ENCODE results near the gene DSCAML1. TPM values are rescaled to one million over a fixed set of nuclear protein-coding genes. Genes with fewer than 3 reads are reported as not detected.

The DSCAML1 gene
- total RNA-seq, 2 experiments from 2014 or later = not detected

GRCh38 chr11:117385906-117386305 lies 411.1 kb downstream of the DSCAML1 start:
- DNase-seq (ENCODE audit: low spot score) = no peak
- no peaks in the 10 kb centered on the region for H3K79me2 ChIP-seq (ENCODE audit: insufficient read depth, low read depth, low read length)
- intact Hi-C loops (cut with micrococcal nuclease; ENCODE audit: unreplicated experiment) = no loop called here
- H3K9me2 ChIP-seq (ENCODE audit: insufficient read depth, low read length) = no peaks in the 10 kb centered on the region
- no peaks in the 10 kb centered on the region for H3K9me3 ChIP-seq (ENCODE audit: low read length)
- no peaks in the 10 kb centered on the region for H3K4me1 ChIP-seq (ENCODE audit: insufficient read depth, low read length, poor library complexity, severe bottlenecking)
- H3K36me3 ChIP-seq (ENCODE audit: insufficient read depth, low read length) = peaks cover 45% of the 10 kb centered on the region
- no peak overlapping the region for H3K4me2 ChIP-seq (ENCODE audit: low read length)
- H3K4me3 ChIP-seq (ENCODE audit: low read depth, low read length, poor library complexity, severe bottlenecking) = no peak overlapping the region
- no peaks in the 10 kb centered on the region for H4K20me1 ChIP-seq (ENCODE audit: insufficient read depth, low read length)
- ChIA-PET POLR2A (no interaction called here), CTCF (ENCODE audit: unreplicated experiment) (no interaction called here)
- no peak overlapping the region for H3K27ac ChIP-seq (ENCODE audit: low read depth, low read length, poor library complexity, severe bottlenecking)
- no peak overlapping the region for H2AFZ ChIP-seq (ENCODE audit: low read length)
- BruUV-seq (replicated peaks) = no TSS peak
- TF ChIP-seq EZH2phosphoT487 (IDR thresholded peaks at IDR 0.05; ENCODE audit: borderline replicate concordance, low read depth, low read length) = no peak
- TF ChIP-seq, protein P1, sequence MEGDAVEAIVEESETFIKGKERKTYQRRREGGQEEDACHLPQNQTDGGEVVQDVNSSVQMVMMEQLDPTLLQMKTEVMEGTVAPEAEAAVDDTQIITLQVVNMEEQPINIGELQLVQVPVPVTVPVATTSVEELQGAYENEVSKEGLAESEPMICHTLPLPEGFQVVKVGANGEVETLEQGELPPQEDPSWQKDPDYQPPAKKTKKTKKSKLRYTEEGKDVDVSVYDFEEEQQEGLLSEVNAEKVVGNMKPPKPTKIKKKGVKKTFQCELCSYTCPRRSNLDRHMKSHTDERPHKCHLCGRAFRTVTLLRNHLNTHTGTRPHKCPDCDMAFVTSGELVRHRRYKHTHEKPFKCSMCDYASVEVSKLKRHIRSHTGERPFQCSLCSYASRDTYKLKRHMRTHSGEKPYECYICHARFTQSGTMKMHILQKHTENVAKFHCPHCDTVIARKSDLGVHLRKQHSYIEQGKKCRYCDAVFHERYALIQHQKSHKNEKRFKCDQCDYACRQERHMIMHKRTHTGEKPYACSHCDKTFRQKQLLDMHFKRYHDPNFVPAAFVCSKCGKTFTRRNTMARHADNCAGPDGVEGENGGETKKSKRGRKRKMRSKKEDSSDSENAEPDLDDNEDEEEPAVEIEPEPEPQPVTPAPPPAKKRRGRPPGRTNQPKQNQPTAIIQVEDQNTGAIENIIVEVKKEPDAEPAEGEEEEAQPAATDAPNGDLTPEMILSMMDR (conservative IDR thresholded peaks at IDR 0.05; ENCODE audit: low read length) = no peak

- Histone ChIP-seq H3K4me2 (ENCODE audit: low read length) (no peak overlapping the region), H2AFZ (ENCODE audit: low read length) (no peak overlapping the region), H3K9me2 (ENCODE audit: insufficient read depth, low read length) (no peaks in the 10 kb centered on the region), H3K79me2 (ENCODE audit: insufficient read depth, low read depth, low read length) (no peaks in the 10 kb centered on the region), H4K20me1 (ENCODE audit: insufficient read depth, low read length) (no peaks in the 10 kb centered on the region), H3K4me1 (ENCODE audit: insufficient read depth, low read length, poor library complexity, severe bottlenecking) (no peaks in the 10 kb centered on the region), H3K9me3 (ENCODE audit: low read length) (no peaks in the 10 kb centered on the region), H3K36me3 (ENCODE audit: insufficient read depth, low read length) (peaks cover 45% of the 10 kb centered on the region), H3K27ac (ENCODE audit: low read depth, low read length, poor library complexity, severe bottlenecking) (no peak overlapping the region), H3K4me3 (ENCODE audit: low read depth, low read length, poor library complexity, severe bottlenecking) (no peak overlapping the region)
- TF ChIP-seq EZH2phosphoT487 (IDR thresholded peaks at IDR 0.05; ENCODE audit: borderline replicate concordance, low read depth, low read length) = no peak
- TF ChIP-seq, protein P1 (conservative IDR thresholded peaks at IDR 0.05; ENCODE audit: low read length) = no peak
- ChIA-PET CTCF (ENCODE audit: unreplicated experiment) (no interaction called here), POLR2A (no interaction called here)
- no TSS peak for BruUV-seq (replicated peaks)
- intact Hi-C loops (cut with micrococcal nuclease; ENCODE audit: unreplicated experiment) = no loop called here
- DNase-seq (ENCODE audit: low spot score) = no peak
Measured at GRCh38 chr11:117385471-117385870, 411.5 kb downstream of the DSCAML1 start.

DNA sequence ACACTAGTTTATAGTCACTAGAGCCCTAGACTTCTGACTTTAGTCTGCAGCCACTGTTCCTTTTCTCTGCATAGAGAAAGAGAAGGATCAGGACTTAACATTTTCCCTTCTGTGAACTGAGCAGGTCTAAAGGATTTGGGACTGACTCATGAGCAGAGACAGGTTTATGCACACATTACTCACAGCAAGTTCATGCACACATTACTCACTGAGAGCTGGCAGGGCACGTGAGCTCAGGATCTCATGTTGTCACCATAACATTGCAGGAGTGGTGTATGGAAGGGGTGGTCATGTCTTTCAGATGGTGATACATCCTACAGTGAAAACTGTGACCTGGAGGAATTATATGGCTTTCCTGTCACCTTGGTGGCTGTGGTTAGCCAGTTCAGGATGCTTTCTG lies 413.0 kb downstream of the DSCAML1 start:
- no peaks in the 10 kb centered on the region for H4K20me1 ChIP-seq (ENCODE audit: insufficient read depth, low read length)
- TF ChIP-seq, protein P1 (conservative IDR thresholded peaks at IDR 0.05; ENCODE audit: low read length) = no peak
- TF ChIP-seq EZH2phosphoT487 (IDR thresholded peaks at IDR 0.05; ENCODE audit: borderline replicate concordance, low read depth, low read length) = no peak
- BruUV-seq (replicated peaks) = no TSS peak
- ChIA-PET POLR2A (no interaction called here), CTCF (ENCODE audit: unreplicated experiment) (no interaction called here)
- DNase-seq (ENCODE audit: low spot score) = no peak
- intact Hi-C loops (cut with micrococcal nuclease; ENCODE audit: unreplicated experiment) = no loop called here
- no peaks in the 10 kb centered on the region for H3K9me2 ChIP-seq (ENCODE audit: insufficient read depth, low read length)
- H3K36me3 ChIP-seq (ENCODE audit: insufficient read depth, low read length) = peaks cover 41% of the 10 kb centered on the region
- H3K79me2 ChIP-seq (ENCODE audit: insufficient read depth, low read depth, low read length) = no peaks in the 10 kb centered on the region
- H3K9me3 ChIP-seq (ENCODE audit: low read length) = no peaks in the 10 kb centered on the region
- H3K4me3 ChIP-seq (ENCODE audit: low read depth, low read length, poor library complexity, severe bottlenecking) = no peak overlapping the region
- no peak overlapping the region for H3K27ac ChIP-seq (ENCODE audit: low read depth, low read length, poor library complexity, severe bottlenecking)
- H3K4me2 ChIP-seq (ENCODE audit: low read length) = no peak overlapping the region
- no peaks in the 10 kb centered on the region for H3K4me1 ChIP-seq (ENCODE audit: insufficient read depth, low read length, poor library complexity, severe bottlenecking)
- no peak overlapping the region for H2AFZ ChIP-seq (ENCODE audit: low read length)

Measured in OCI-LY7 (cell line).